WTC11 (cell line): ENCODE data around the gene XRCC1. TPM values are rescaled to one million over a fixed set of nuclear protein-coding genes. Genes with fewer than 3 reads are reported as not detected.
A peak's percentile ranks its signal among the peaks of the same experiment; 100 is the strongest.

Experiments
- ATAC-seq: fragments of 200-7000 bp; cut with Tn5 transposase; 2 replicates; pipeline ENCODE4 v1.10.0; 2021; ENCODE audit warnings: mild to moderate bottlenecking, moderate library complexity
- CTCF ChIA-PET: fragments of 300-600 bp; sonication (Branson Sonifier 250); formaldehyde crosslinking; loops from one replicate; lab custom pipeline; 2021; ENCODE audit warnings: antibody characterized with exemption; lab: Charles Lee
- POLR2A ChIA-PET: fragments of 350-600 bp; sonication (Branson Sonifier 250); formaldehyde crosslinking; loops from one replicate; lab custom pipeline; 2021; ENCODE audit warnings: antibody characterized with exemption; lab: Charles Lee
- DNase-seq: peaks from one replicate; pipeline ENCODE4 v3.0.0; 2021; ENCODE audit warnings: low spot score
- H3K27ac Mint-ChIP-seq: 2 replicates; pipeline ENCODE4 v1.8.0; 2021; ENCODE audit warnings: mixed read lengths
- H3K27me3 Mint-ChIP-seq: 2 replicates; pipeline ENCODE4 v1.8.0; 2021; ENCODE audit warnings: low read depth, mild to moderate bottlenecking, moderate library complexity, mixed read lengths
- H3K36me3 Mint-ChIP-seq: 2 replicates; pipeline ENCODE4 v1.8.0; 2021; ENCODE audit warnings: mixed read lengths
- H3K4me1 Mint-ChIP-seq: 2 replicates; pipeline ENCODE4 v1.8.0; 2022; ENCODE audit warnings: mixed read lengths
- H3K4me3 Mint-ChIP-seq: 2 replicates; pipeline ENCODE4 v1.8.0; 2021; ENCODE audit warnings: mild to moderate bottlenecking, moderate library complexity, mixed read lengths
- H3K9me3 Mint-ChIP-seq: 2 replicates; pipeline ENCODE4 v1.8.0; 2021; ENCODE audit warnings: mixed read lengths
- ATF1 ChIP-seq: sonication (generic); formaldehyde crosslinking; IDR thresholded peaks from 2 replicates; pipeline ENCODE4 v1.8.1; 2023; ENCODE audit warnings: mild to moderate bottlenecking, moderate library complexity, missing genetic modification reagents
- CREB1 ChIP-seq: sonication (generic); formaldehyde crosslinking; IDR thresholded peaks from 2 replicates; pipeline ENCODE4 v1.8.0; 2023; ENCODE audit warnings: mild to moderate bottlenecking, missing genetic modification reagents
- IRF2 ChIP-seq: sonication (generic); formaldehyde crosslinking; IDR thresholded peaks from 2 replicates; pipeline ENCODE4 v1.8.0; 2022; ENCODE audit warnings: low read depth, missing genetic modification reagents, borderline replicate concordance
- NFATC4 ChIP-seq: fragments of 250-450 bp; sonication (Bioruptor Pico); IDR thresholded peaks from 2 replicates; pipeline ENCODE4 v1.9.0; 2021; ENCODE audit warnings: mild to moderate bottlenecking
- NR1H2 ChIP-seq: sonication (generic); formaldehyde crosslinking; IDR thresholded peaks from 2 replicates; pipeline ENCODE4 v1.9.0; 2021; ENCODE audit warnings: mild to moderate bottlenecking, moderate library complexity, missing genetic modification reagents
- SOX15 ChIP-seq: fragments of 250-450 bp; sonication (Bioruptor Pico); IDR thresholded peaks from 2 replicates; pipeline ENCODE4 v1.9.0; 2021; ENCODE audit warnings: mild to moderate bottlenecking
- ZNF423 ChIP-seq: fragments of 250-450 bp; sonication (Bioruptor Pico); IDR thresholded peaks from 2 replicates; pipeline ENCODE4 v2.1.2; 2022; ENCODE audit warnings: mild to moderate bottlenecking, moderate library complexity
- total RNA-seq: library from RNA; stranded (reverse); gene quantifications from 3 replicates; pipeline ENCODE4 v1.2.3, GENCODE V29; 2021
- TF ChIP-seq, protein P1 (sequence below): sonication (generic); formaldehyde crosslinking; IDR thresholded peaks from 2 replicates; pipeline ENCODE4 v1.8.1; 2023; ENCODE audit warnings: mild to moderate bottlenecking, missing genetic modification reagents
- TF ChIP-seq, protein P2 (sequence below): sonication (generic); formaldehyde crosslinking; IDR thresholded peaks from 2 replicates; pipeline ENCODE4 v1.8.1; 2023; ENCODE audit warnings: mild to moderate bottlenecking, missing genetic modification reagents, moderate library complexity
- TF ChIP-seq, protein P3 (sequence below): sonication (generic); formaldehyde crosslinking; conservative IDR thresholded peaks from 2 replicates; pipeline ENCODE4 v1.8.1; 2023; ENCODE audit warnings: mild to moderate bottlenecking, low read depth, missing genetic modification reagents, moderate library complexity
- TF ChIP-seq, protein P4 (sequence below): sonication (generic); formaldehyde crosslinking; conservative IDR thresholded peaks from 2 replicates; pipeline ENCODE4 v1.8.1; 2022; ENCODE audit warnings: mild to moderate bottlenecking, missing genetic modification reagents
- TF ChIP-seq, protein P5 (sequence below): sonication (generic); formaldehyde crosslinking; IDR thresholded peaks from 2 replicates; pipeline ENCODE4 v1.8.1; 2022; ENCODE audit warnings: low read depth, missing genetic modification reagents, borderline replicate concordance
- TF ChIP-seq, protein P6 (sequence below): fragments of 250-450 bp; sonication (Bioruptor Pico); IDR thresholded peaks from 2 replicates; pipeline ENCODE4 v1.9.0; 2021; ENCODE audit warnings: mild to moderate bottlenecking
- TF ChIP-seq, protein P7 (sequence below): fragments of 250-450 bp; sonication (Bioruptor Pico); IDR thresholded peaks from 2 replicates; pipeline ENCODE4 v1.9.0; 2021; ENCODE audit warnings: mild to moderate bottlenecking

XRCC1 gene
- total RNA-seq, 1 experiment from 2014 or later: 48.3 TPM

DNA sequence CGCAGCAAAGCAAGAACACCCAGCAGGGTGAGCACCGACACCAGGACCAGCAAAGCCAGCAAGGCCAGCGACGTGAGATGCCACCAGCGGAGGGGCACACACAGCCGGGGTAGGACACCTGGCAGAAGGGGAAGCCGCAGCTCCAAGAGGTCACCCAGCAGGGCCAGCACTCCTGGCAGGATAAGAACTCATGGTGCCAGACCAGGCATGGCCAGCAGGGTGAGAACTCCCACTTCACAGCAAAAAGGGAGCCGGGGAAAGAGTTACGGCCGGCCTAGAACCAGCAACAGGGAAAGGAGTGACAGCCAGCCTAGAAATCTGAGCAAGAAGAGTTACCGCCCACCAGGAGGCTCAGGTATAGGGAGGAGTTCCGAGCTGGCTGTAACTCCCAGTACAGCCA, 37.0 kb upstream of the XRCC1 start (continued):
- TF ChIP-seq, protein P1, sequence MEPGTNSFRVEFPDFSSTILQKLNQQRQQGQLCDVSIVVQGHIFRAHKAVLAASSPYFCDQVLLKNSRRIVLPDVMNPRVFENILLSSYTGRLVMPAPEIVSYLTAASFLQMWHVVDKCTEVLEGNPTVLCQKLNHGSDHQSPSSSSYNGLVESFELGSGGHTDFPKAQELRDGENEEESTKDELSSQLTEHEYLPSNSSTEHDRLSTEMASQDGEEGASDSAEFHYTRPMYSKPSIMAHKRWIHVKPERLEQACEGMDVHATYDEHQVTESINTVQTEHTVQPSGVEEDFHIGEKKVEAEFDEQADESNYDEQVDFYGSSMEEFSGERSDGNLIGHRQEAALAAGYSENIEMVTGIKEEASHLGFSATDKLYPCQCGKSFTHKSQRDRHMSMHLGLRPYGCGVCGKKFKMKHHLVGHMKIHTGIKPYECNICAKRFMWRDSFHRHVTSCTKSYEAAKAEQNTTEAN (CRISPR knock-in tag): no peak
- TF ChIP-seq IRF2 (CRISPR knock-in tag): no peak
- TF ChIP-seq, protein P2, sequence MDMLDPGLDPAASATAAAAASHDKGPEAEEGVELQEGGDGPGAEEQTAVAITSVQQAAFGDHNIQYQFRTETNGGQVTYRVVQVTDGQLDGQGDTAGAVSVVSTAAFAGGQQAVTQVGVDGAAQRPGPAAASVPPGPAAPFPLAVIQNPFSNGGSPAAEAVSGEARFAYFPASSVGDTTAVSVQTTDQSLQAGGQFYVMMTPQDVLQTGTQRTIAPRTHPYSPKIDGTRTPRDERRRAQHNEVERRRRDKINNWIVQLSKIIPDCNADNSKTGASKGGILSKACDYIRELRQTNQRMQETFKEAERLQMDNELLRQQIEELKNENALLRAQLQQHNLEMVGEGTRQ: no peak

DNA sequence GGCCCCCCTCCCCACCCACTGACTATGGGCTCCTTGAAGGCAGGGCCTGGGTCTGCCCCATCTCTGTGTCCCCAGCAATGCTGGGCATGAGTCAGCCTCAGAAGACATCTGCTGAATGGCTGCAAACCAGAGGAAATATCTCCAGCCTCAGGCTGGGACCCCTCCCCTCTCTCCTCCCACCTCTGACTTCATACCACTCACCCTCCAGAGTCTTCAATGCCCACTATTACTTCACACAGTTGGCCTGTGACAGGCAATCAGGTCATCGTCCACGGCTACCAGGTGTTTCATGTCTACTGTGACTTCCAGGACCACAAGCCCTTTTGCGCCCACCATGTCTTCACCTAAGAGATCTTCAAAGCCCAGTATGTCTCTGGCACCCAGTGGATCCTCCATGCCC, 36.5 kb upstream of the XRCC1 start, which contains the start of gene SRRM5:
SRRM5 (plus strand) TSS at position 301 of the 400 bp plus-strand sequence; CDS start at position 335, 34 bp downstream.
- Mint-ChIP-seq H3K36me3 (peaks cover 27% of the 10 kb centered on the region), H3K4me1 (peaks cover 6% of the 10 kb centered on the region; the same call in 1 of the 2 replicates), H3K9me3 (peaks cover 24% of the 10 kb centered on the region), H3K27me3 (no peaks in the 10 kb centered on the region; the same call in 1 of the 2 replicates), H3K4me3 (no peak within 1 kb of the TSS), H3K27ac (0 out of 2 replicates have a peak within 1 kb of the TSS, but pooled peaks have one; percentile 28)
- ChIA-PET CTCF (no interaction called here), POLR2A (no interaction called here)
- TF ChIP-seq, protein P3, sequence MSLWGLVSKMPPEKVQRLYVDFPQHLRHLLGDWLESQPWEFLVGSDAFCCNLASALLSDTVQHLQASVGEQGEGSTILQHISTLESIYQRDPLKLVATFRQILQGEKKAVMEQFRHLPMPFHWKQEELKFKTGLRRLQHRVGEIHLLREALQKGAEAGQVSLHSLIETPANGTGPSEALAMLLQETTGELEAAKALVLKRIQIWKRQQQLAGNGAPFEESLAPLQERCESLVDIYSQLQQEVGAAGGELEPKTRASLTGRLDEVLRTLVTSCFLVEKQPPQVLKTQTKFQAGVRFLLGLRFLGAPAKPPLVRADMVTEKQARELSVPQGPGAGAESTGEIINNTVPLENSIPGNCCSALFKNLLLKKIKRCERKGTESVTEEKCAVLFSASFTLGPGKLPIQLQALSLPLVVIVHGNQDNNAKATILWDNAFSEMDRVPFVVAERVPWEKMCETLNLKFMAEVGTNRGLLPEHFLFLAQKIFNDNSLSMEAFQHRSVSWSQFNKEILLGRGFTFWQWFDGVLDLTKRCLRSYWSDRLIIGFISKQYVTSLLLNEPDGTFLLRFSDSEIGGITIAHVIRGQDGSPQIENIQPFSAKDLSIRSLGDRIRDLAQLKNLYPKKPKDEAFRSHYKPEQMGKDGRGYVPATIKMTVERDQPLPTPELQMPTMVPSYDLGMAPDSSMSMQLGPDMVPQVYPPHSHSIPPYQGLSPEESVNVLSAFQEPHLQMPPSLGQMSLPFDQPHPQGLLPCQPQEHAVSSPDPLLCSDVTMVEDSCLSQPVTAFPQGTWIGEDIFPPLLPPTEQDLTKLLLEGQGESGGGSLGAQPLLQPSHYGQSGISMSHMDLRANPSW (CRISPR knock-in tag): no peak
- TF ChIP-seq, protein P4, sequence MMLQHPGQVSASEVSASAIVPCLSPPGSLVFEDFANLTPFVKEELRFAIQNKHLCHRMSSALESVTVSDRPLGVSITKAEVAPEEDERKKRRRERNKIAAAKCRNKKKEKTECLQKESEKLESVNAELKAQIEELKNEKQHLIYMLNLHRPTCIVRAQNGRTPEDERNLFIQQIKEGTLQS (CRISPR knock-in tag): no peak
- TF ChIP-seq ZNF423 (CRISPR knock-in tag) (no peak), NFATC4 (CRISPR knock-in tag) (no peak), ATF1 (CRISPR knock-in tag) (no peak), CREB1 (CRISPR knock-in tag) (no peak), NR1H2 (CRISPR knock-in tag) (no peak), SOX15 (CRISPR knock-in tag) (no peak)
- TF ChIP-seq, protein P5, sequence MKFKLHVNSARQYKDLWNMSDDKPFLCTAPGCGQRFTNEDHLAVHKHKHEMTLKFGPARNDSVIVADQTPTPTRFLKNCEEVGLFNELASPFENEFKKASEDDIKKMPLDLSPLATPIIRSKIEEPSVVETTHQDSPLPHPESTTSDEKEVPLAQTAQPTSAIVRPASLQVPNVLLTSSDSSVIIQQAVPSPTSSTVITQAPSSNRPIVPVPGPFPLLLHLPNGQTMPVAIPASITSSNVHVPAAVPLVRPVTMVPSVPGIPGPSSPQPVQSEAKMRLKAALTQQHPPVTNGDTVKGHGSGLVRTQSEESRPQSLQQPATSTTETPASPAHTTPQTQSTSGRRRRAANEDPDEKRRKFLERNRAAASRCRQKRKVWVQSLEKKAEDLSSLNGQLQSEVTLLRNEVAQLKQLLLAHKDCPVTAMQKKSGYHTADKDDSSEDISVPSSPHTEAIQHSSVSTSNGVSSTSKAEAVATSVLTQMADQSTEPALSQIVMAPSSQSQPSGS: no peak
- TF ChIP-seq, protein P6, sequence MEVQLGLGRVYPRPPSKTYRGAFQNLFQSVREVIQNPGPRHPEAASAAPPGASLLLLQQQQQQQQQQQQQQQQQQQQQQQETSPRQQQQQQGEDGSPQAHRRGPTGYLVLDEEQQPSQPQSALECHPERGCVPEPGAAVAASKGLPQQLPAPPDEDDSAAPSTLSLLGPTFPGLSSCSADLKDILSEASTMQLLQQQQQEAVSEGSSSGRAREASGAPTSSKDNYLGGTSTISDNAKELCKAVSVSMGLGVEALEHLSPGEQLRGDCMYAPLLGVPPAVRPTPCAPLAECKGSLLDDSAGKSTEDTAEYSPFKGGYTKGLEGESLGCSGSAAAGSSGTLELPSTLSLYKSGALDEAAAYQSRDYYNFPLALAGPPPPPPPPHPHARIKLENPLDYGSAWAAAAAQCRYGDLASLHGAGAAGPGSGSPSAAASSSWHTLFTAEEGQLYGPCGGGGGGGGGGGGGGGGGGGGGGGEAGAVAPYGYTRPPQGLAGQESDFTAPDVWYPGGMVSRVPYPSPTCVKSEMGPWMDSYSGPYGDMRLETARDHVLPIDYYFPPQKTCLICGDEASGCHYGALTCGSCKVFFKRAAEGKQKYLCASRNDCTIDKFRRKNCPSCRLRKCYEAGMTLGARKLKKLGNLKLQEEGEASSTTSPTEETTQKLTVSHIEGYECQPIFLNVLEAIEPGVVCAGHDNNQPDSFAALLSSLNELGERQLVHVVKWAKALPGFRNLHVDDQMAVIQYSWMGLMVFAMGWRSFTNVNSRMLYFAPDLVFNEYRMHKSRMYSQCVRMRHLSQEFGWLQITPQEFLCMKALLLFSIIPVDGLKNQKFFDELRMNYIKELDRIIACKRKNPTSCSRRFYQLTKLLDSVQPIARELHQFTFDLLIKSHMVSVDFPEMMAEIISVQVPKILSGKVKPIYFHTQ (CRISPR knock-in tag): no peak
- TF ChIP-seq, protein P7, sequence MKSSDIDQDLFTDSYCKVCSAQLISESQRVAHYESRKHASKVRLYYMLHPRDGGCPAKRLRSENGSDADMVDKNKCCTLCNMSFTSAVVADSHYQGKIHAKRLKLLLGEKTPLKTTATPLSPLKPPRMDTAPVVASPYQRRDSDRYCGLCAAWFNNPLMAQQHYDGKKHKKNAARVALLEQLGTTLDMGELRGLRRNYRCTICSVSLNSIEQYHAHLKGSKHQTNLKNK (CRISPR knock-in tag): no peak
- no peak for DNase-seq
- no peak for ATAC-seq
